Dermis microvascular lymphatic vessel endothelial cell (primary cell): Measurements from ENCODE around the gene TLE4. TPM values are rescaled to one million over a fixed set of nuclear protein-coding genes. Genes with fewer than 3 reads are reported as not detected.

Experiments
- DNase-seq, 2 donors: peaks; one replicate each; pipeline versions ENCODE4 v3.0.0 to v3.0.0-alpha.2; 2010; ENCODE audit warnings: low read depth in 2 of 2
- total RNA-seq: library from RNA; depleted of rRNA; stranded (reverse); fragments of >200 nt; gene quantifications from 2 replicates; pipeline ENCODE4 v1.2.1, GENCODE V29; 2014

TLE4 gene
- total RNA-seq, 1 donor from 2014 or later: 14.0 TPM

GRCh38 chr9:79572032-79572607, 355 bp downstream of the TLE4 start:
- no peak for DNase-seq

DNA sequence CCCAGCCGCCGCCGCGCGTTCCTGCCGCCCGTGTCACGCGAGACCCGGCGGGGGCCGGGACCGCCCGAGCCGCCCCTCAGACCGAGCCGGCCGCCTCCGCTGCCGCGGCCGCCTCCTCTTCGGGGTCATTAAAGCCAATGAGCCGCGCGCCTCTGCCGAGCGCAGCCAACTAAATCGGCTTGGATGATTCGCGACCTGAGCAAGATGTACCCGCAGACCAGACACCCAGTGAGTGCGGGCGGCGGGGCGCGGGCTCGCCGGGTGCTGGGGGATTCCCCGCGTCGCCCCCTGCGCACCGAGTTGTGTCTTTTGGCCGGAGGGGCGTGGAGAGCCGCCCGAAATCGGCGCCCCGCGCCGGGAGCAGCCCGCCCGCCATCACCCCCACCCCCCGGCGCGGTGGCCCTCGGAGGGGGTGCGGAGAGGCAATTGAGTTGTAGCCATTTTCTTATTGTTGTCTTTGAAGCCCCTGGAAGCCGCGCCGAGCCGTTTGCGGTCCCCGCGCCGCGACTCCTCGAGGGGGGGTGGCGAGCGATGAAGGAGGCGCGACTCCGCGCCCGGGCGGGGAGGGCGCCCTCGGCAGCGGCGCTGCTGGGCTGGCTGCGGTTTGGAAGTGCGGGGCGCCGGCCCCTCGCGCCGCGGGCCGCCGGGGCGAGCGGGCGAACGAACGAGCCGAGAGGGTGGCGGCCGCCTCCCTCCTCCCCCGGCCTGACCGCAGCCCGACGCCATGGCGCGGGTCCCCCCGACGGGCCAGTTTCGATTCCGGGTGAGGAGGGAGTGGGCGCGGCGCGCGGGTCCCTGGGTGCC, 1.0 kb downstream of the TLE4 start:
- DNase-seq: peak in 1 of 2 donors; percentile 55

DNA sequence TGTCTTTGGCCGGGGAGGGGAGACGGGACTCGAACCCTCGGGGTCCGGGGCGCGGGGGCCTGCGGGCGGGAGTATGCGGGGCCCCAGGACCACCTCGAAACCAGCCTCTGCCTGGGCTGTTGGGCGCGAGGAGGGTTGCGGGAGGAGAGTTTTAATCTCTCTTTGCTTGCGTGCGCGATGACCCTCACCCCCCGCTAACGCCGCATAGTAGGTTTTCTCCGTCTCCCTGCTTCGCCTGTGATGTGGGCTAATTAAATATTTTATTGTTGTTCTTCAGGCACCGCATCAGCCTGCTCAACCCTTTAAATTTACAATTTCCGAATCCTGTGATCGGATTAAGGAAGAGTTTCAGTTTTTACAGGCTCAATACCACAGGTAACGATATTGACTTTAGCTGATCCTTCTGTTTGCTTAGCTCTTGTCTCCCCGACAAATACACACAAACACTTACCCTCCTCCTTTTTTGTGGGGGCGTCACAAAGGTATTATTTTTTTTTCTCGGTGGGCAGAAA, 1.7 kb downstream of the TLE4 start:
- DNase-seq: peak in 1 of 2 donors; percentile 18

DNA sequence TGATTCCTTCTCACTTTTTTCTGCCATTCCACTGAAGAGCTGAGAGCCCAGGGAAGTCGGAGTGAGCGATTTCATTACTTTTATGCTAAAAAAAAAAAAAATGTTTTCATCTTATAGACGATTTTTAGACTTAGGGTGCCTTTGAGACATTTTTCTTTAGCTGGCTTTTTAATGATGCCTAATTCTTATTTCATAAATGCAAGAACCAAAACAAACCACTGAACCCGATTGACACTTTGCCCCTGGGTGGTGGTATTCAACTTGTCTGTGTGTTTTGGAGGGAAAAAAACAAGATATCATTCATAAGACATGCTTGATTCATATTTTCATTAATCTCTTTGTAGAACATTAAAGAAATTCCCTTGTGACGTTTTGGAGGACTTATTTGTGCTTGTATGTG, 2.4 kb downstream of the TLE4 start:
- DNase-seq: no peak

DNA sequence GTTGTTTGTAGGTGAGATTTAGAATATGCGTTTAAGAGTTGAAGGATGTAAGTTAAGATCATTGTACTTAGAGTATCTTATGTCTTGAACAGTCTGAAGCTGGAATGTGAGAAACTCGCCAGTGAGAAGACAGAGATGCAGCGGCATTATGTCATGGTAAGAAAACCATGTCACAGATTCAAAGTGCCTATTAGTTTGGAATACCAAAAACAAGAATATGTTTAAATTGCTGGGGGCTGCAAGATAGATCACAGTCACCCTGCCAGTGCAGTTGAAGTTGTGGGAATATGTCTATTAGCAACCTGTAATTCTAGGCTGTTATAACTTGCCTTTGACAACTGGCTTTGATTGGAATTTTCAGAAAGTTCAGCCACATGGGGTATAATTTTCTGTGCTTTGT, 3.0 kb downstream of the TLE4 start:
- no peak for DNase-seq

DNA sequence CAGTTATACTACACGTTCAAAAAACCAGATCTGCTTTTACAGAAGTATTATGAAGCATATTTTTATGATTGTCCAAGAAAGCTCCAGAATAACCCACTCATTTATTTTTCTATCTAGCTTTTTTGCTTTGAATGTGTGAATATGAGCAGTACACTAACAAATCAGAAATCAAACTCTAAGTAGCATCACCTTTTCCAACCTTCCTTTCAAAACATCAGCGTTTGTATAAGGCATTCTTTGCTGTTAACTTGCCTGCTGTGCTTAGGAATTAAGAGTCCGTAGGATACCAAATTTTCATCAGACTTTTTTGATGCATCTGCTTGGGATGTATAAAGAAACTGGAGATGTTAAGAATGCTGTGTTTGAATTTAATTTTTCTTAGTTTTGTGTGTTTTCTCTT, 3.8 kb downstream of the TLE4 start:
- DNase-seq: no peak

- no peak for DNase-seq
Measured at GRCh38 chr9:79577969-79578723, 6.4 kb downstream of the TLE4 start.

DNA sequence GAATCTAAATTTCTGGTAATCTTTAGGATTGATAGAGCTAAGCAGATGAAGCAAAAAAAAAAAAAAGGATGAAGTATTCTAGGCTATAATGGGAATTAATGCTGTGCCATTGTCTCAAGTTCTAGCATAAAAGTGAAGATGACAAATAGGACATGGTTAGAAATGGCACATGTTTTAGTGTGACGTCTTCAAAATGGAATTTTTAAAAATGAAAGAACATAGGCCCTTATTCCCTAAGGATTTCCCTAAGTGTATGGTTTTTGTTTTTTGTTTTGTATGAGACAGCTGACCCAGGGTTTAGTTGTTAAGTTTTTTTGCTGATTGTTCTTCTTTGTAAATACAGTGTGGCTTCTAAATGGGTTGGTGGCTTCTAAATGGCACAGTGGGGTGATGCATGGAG, 7.1 kb downstream of the TLE4 start:
- no peak for DNase-seq

- no peak for DNase-seq
Measured at GRCh38 chr9:79579624-79580023, 7.9 kb downstream of the TLE4 start.

- no peak for DNase-seq
Measured at GRCh38 chr9:79580055-79580454, 8.3 kb downstream of the TLE4 start.

GRCh38 chr9:79581388-79581787, 9.6 kb downstream of the TLE4 start:
- DNase-seq: peak in 1 of 2 donors; percentile 87

DNA sequence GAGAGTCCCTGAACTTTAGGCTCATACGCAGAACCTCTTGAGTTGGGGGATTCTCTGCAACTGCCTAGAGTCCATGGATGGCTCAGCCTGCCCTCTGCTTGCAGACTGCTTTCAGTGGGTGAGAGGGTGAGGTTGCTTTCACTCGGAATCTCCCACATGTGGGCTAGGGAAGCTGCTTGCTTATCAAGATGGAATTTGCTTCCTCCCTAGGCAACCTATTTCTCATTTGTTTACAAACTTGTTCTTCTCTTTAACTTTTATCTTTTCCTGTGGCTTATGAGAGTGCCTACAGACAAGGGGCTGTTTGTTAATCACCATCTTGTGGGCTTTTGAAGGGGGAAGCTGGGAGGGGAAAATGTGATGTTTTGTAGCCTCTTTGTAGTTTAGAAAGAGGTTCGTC, 10.0 kb downstream of the TLE4 start:
- DNase-seq: peak in 1 of 2 donors; percentile 77

DNA sequence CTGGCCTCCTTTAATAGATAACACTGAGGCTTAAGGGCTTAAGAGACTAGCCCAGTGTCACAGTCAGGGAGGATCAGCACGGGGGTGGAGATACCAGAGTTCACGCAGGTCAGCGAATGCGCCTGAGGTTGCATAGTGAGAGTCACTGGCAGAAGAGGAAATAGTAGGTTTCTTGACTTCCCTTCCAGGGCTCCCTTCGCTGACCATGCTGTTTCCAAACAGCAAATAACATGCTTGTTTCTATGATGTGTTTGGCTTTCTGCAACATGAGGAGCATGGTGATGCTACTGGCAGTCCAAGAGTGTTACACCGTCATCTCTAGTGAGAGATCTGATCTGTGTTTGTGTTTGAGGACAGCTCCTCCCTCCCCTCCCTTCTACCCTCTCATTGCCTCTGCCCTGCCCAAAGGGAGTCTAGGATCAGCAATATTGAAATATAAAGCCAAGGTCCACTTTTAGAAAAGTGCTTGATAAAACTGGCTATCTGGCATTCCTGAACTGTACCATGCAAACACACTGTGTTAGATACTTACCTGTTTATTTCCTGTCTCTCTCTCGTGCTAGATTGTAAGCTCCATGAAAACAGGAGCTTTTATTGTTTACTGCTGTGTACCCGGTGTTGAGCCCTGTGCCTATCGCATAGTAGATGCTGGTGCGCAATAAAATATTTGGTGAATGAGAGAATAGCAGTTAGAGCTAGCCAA, 12.3 kb downstream of the TLE4 start:
- DNase-seq: no peak

DNA sequence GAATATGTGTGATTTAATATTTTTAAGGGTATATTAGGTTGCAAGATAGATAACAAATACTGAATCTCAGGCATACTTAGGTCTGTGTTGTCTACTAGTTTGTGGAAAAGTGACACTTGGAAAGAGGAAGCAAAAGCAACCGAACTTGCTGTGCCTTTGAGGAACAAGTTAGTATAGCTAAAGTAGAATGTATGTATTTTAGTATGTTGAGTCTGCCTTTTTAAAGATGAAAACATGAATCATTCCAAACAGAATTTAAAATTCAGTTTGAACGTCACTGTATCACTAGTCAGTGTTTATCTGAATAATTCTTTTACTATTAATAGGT, 12.9 kb downstream of the TLE4 start:
- DNase-seq: no peak

DNA sequence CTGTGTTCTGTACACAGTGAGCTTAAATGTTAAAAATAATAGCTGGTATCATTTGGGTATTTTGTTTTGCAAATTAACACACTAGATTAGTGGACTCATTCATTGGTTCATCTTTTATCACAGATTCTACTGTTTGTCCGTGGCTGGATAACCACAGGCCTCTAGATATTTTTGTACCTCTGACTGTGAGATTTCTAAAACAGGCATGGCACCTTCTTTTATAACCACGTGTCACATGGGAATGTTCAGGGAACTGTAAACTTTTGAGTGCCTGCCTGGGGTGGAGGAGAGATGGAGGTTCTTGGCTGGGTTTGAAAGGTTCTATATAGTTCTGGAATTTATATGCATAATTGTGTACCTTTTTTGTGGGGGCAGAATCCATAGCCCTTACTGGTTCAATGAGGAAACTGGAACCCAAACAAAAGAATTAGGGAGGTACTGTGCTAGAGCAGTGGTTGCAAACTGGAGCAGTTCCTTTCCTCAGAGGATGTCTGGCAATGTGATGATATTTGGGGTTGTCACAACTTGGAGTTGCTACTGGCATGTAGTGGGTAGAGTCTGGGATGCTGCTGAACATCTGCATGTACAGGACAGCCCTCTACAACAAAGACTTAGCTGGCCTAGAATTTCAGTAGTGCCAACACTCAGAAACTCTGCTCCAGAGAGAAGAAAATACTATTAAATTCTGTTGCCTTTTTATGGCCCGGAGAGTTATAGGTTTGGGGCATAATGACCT, 16.9 kb downstream of the TLE4 start:
- no peak for DNase-seq

- DNase-seq: no peak
Measured at GRCh38 chr9:79591458-79591857, 19.7 kb downstream of the TLE4 start.

DNA sequence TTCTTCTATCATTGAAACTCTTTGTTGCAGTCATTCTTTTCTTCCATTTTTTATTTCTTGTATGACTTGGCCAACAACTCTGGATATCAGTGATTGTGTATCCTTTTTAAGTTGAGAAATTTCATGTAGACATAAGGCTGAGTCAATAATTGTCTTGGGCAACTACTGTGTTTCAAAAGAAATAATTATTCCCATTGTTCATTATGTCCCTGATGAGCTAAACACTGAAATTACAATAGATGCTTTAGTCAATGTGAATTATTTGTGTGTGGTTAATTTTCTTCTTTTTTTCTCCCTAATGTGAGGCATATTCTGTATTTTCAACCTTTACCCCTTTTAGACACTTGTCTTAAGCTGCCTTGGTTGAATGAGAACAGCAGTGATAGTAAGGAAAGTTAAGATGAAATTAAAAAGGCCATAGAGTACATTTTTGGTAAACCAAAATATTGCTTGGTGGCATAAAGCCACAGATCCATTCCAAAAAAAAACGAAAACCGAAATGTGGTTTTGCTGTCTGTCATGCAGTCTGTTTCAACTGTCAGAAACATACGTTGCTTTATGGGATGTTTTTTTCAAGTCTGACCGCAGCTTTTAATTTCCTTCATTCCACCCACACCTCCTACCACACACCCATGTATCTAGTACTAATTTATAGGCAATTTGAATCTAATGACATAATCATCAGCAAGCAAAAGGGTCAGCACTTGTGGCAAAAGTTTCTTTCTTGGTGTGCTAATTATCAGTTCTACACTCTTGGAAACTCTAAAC, 21.1 kb downstream of the TLE4 start:
- DNase-seq: no peak

DNA sequence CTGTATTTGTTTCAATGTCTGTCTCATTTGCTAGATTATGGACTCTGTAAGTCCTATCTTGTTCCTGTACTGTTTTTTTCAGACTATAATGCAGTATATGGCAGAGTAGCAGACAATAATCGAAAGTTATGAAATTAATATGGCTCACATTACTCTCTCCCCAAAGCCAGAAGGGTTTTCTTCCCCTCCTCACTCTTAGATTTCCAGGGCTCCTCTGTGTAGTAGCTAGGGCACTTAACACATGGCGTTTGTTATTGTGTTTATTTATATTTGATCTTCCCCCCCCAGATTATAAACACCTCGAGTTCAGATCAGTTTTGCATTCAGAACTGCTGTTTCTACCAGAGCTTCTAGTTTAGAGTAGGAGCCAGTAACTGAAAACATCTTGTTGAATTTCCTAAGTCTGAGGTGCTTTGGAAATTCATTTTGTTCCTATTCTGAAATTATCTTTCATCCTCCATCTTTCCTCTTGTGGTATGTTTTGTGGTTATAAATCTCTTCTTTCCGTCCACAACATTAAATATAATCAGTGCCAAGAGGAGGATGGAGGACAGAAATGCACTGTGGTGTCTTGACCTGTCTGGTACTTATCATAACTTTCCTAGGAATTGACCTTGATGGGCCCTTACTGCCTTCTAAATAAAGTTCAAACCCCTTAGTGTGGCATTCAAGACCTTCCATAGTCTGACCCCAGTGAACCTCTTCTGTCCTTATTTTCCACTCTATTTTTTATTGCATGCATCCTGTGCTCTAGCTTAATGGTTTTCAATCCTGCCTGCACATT, 27.0 kb downstream of the TLE4 start:
- no peak for DNase-seq

GRCh38 chr9:79600466-79600865, 28.7 kb downstream of the TLE4 start:
- DNase-seq: no peak
